ENCODE data around the gene PRDM13. TPM values are rescaled to one million over a fixed set of nuclear protein-coding genes. Genes with fewer than 3 reads are reported as not detected.

The PRDM13 gene
- total RNA-seq, 1 experiment from 2014 or later = 2.6 TPM

Small RNA genes lying within 50 kb of the gene (small RNA-seq; reads per million reads assigned to genes)
- gene RF00019 = 0 reads per million in 2 experiments

Other genes starting within 250 kb of the PRDM13 start
- 9.4 and 12.0 TPM in 2 replicates for gene COQ3, start 212.6 kb upstream of the PRDM13 start, total RNA-seq (2014; rRNA removed; shearing (Covaris generic))
- gene PNISR, start 181.5 kb upstream of the PRDM13 start, total RNA-seq (2014; rRNA removed; shearing (Covaris generic)) = 34.4 and 38.3 TPM in 2 replicates
- 12.5 and 19.9 TPM in 2 replicates for gene USP45, start 91.4 kb upstream of the PRDM13 start, total RNA-seq (2014; rRNA removed; shearing (Covaris generic))
- 84.7 and 105 TPM in 2 replicates for gene CCNC, start 38.2 kb upstream of the PRDM13 start, total RNA-seq (2014; rRNA removed; shearing (Covaris generic))

Measured in SK-MEL-5 (cell line).